ENCODE measurements around the gene MCM7.

Gene MCM7

GRCh38 chr7:100107125-100107737, 6.0 kb upstream of the MCM7 start:
- peaks cover 7 to 45% (median 34%) of the 10 kb centered on the region in 10 experiments for H3K4me1 ChIP-seq
- no peaks in the 10 kb centered on the region for H3K9me3 ChIP-seq (replicated peaks in 1 of 11)
- no peak for TF ChIP-seq Cebpa-rat (IDR thresholded peaks at IDR 0.05)
- peaks cover 85 to 96% (median 91%) of the 10 kb centered on the region in 11 experiments for H3K36me3 ChIP-seq
- H3K27ac ChIP-seq: no peak overlapping the region; a peak in 1 of 22 replicates
- no peak overlapping the region for H3K4me2 ChIP-seq
- no peaks in the 10 kb centered on the region for H3K27me3 ChIP-seq
- peaks cover 0 to 20% (median 0%) of the 10 kb centered on the region in 11 experiments; a peak in 4 of 22 replicates for H4K20me1 ChIP-seq
- H3K9ac ChIP-seq: peak overlapping the region in 3 of 11 experiments; percentile 13 to 47 (median 30); a peak in 2 of 22 replicates
- H3K4me3 ChIP-seq: no peak overlapping the region

- Histone ChIP-seq H4K20me1 (peaks cover 0 to 16% (median 0%) of the 10 kb centered on the region in 11 experiments; a peak in 4 of 22 replicates), H3K27ac (no peak overlapping the region), H3K4me3 (no peak overlapping the region), H3K27me3 (no peaks in the 10 kb centered on the region), H3K36me3 (peaks cover 79 to 90% (median 85%) of the 10 kb centered on the region in 11 experiments), H3K4me2 (no peak overlapping the region), H3K4me1 (peaks cover 8 to 40% (median 30%) of the 10 kb centered on the region in 10 experiments), H3K9me3 (replicated peaks in 1 of 11) (no peaks in the 10 kb centered on the region), H3K9ac (peak overlapping the region in 1 of 11 experiments; percentile 13; a peak in 3 of 22 replicates)
- no peak for TF ChIP-seq Cebpa-rat (IDR thresholded peaks at IDR 0.05)
These were observed 5.4 kb upstream of the MCM7 start for GRCh38 chr7:100106633-100107032.

- H3K9me3 ChIP-seq (replicated peaks in 1 of 11): no peaks in the 10 kb centered on the region
- peaks cover 68 to 79% (median 74%) of the 10 kb centered on the region in 11 experiments for H3K36me3 ChIP-seq
- peaks cover 8 to 33% (median 23%) of the 10 kb centered on the region in 10 experiments for H3K4me1 ChIP-seq
- H3K4me2 ChIP-seq: no peak overlapping the region
- no peak overlapping the region for H3K4me3 ChIP-seq
- peak overlapping the region in 1 of 11 experiments; percentile 32; a peak in 1 of 22 replicates for H3K9ac ChIP-seq
- H4K20me1 ChIP-seq: peaks cover 0 to 16% (median 0%) of the 10 kb centered on the region in 11 experiments; a peak in 5 of 22 replicates
- H3K27ac ChIP-seq: no peak overlapping the region
- no peaks in the 10 kb centered on the region for H3K27me3 ChIP-seq
- TF ChIP-seq Cebpa-rat (IDR thresholded peaks at IDR 0.05): no peak
These were observed 4.3 kb upstream of the MCM7 start for GRCh38 chr7:100105534-100105933.

- H3K36me3 ChIP-seq: peaks cover 60 to 75% (median 68%) of the 10 kb centered on the region in 11 experiments
- peak overlapping the region in 7 of 11 experiments; percentile 94 to 99 (median 97); a peak in 10 of 22 replicates for H3K27ac ChIP-seq
- peak overlapping the region in 7 of 10 experiments; percentile 82 to 97 (median 90); a peak in 10 of 20 replicates for H3K4me3 ChIP-seq
- H3K9ac ChIP-seq: peak overlapping the region; percentile 79 to 99 (median 97); a peak in 20 of 22 replicates
- peaks cover 25 to 50% (median 40%) of the 10 kb centered on the region in 10 experiments for H3K4me1 ChIP-seq
- peaks cover 0 to 37% (median 19%) of the 10 kb centered on the region in 11 experiments; a peak in 16 of 22 replicates for H4K20me1 ChIP-seq
- no peaks in the 10 kb centered on the region for H3K27me3 ChIP-seq
- no peak for TF ChIP-seq Cebpa-rat (IDR thresholded peaks at IDR 0.05)
- H3K4me2 ChIP-seq: peak overlapping the region; percentile 85 to 98 (median 91); a peak in 21 of 22 replicates
- H3K9me3 ChIP-seq (replicated peaks in 1 of 11): no peaks in the 10 kb centered on the region
These were observed 2.0 kb upstream of the MCM7 start for GRCh38 chr7:100102950-100103840.

GRCh38 chr7:100100420-100101015, 679 bp downstream of the MCM7 start:
- Histone ChIP-seq H3K9ac (peak overlapping the region; percentile 78 to 99 (median 97)), H3K4me3 (peak overlapping the region; percentile 77 to 97 (median 86)), H3K36me3 (peaks cover 61 to 75% (median 69%) of the 10 kb centered on the region in 11 experiments), H3K9me3 (replicated peaks in 1 of 11) (no peaks in the 10 kb centered on the region), H3K27ac (peak overlapping the region; percentile 45 to 99 (median 96); a peak in 21 of 22 replicates), H3K27me3 (no peaks in the 10 kb centered on the region), H3K4me1 (peaks cover 28 to 59% (median 48%) of the 10 kb centered on the region in 10 experiments), H3K4me2 (peak overlapping the region; percentile 86 to 99 (median 92)), H4K20me1 (peaks cover 0 to 49% (median 45%) of the 10 kb centered on the region in 11 experiments; a peak in 18 of 22 replicates)
- TF ChIP-seq Cebpa-rat (IDR thresholded peaks at IDR 0.05): no peak

GRCh38 chr7:100099452-100099851, 1.7 kb downstream of the MCM7 start:
- Histone ChIP-seq H3K27me3 (no peaks in the 10 kb centered on the region), H3K9me3 (replicated peaks in 1 of 11) (no peaks in the 10 kb centered on the region), H3K9ac (peak overlapping the region; percentile 78 to 99 (median 97)), H3K27ac (peak overlapping the region in 10 of 11 experiments; percentile 79 to 99 (median 96); a peak in 20 of 22 replicates), H3K4me2 (peak overlapping the region; percentile 86 to 99 (median 92)), H3K4me1 (peaks cover 28 to 61% (median 47%) of the 10 kb centered on the region in 10 experiments), H4K20me1 (peaks cover 0 to 60% (median 56%) of the 10 kb centered on the region in 11 experiments; a peak in 18 of 22 replicates), H3K4me3 (peak overlapping the region; percentile 77 to 97 (median 86)), H3K36me3 (peaks cover 61 to 75% (median 70%) of the 10 kb centered on the region in 11 experiments)
- no peak for TF ChIP-seq Cebpa-rat (IDR thresholded peaks at IDR 0.05)

GRCh38 chr7:100098913-100099312, 2.3 kb downstream of the MCM7 start:
- no peaks in the 10 kb centered on the region for H3K9me3 ChIP-seq (replicated peaks in 1 of 11)

GRCh38 chr7:100095704-100096103, 5.5 kb downstream of the MCM7 start:
- Histone ChIP-seq H3K4me1 (peaks cover 24 to 52% (median 34%) of the 10 kb centered on the region in 10 experiments), H3K9ac (peak overlapping the region in 9 of 11 experiments; percentile 8 to 44 (median 25); a peak in 9 of 22 replicates), H3K27ac (no peak overlapping the region), H3K27me3 (no peaks in the 10 kb centered on the region), H3K4me3 (no peak overlapping the region), H3K36me3 (peaks cover 88 to 95% (median 93%) of the 10 kb centered on the region in 11 experiments), H3K9me3 (replicated peaks in 1 of 11) (no peaks in the 10 kb centered on the region), H3K4me2 (no peak overlapping the region), H4K20me1 (peaks cover 0 to 95% (median 88%) of the 10 kb centered on the region in 11 experiments; a peak in 19 of 22 replicates)
- no peak for TF ChIP-seq Cebpa-rat (IDR thresholded peaks at IDR 0.05)

More at GRCh38 chr7:100098913-100099312, 2.3 kb downstream of the MCM7 start:
- Histone ChIP-seq H4K20me1 (peaks cover 0 to 65% (median 62%) of the 10 kb centered on the region in 11 experiments; a peak in 18 of 22 replicates), H3K36me3 (peaks cover 61 to 75% (median 70%) of the 10 kb centered on the region in 11 experiments), H3K4me3 (peak overlapping the region in 9 of 10 experiments; percentile 80 to 97 (median 87); a peak in 18 of 20 replicates), H3K4me2 (peak overlapping the region; percentile 86 to 99 (median 92)), H3K4me1 (peaks cover 28 to 60% (median 45%) of the 10 kb centered on the region in 10 experiments), H3K27me3 (no peaks in the 10 kb centered on the region), H3K27ac (peak overlapping the region in 10 of 11 experiments; percentile 79 to 99 (median 96); a peak in 17 of 22 replicates), H3K9ac (peak overlapping the region; percentile 78 to 99 (median 97); a peak in 20 of 22 replicates)
- TF ChIP-seq Cebpa-rat (IDR thresholded peaks at IDR 0.05): no peak

Data from BLaER1 treated with 17β-estradiol and CSF1 and Interleukin-3, amounts not matched to agents 10 nM and 100 nM (cell line).